ENCODE data around the gene COL27A1.

DNA sequence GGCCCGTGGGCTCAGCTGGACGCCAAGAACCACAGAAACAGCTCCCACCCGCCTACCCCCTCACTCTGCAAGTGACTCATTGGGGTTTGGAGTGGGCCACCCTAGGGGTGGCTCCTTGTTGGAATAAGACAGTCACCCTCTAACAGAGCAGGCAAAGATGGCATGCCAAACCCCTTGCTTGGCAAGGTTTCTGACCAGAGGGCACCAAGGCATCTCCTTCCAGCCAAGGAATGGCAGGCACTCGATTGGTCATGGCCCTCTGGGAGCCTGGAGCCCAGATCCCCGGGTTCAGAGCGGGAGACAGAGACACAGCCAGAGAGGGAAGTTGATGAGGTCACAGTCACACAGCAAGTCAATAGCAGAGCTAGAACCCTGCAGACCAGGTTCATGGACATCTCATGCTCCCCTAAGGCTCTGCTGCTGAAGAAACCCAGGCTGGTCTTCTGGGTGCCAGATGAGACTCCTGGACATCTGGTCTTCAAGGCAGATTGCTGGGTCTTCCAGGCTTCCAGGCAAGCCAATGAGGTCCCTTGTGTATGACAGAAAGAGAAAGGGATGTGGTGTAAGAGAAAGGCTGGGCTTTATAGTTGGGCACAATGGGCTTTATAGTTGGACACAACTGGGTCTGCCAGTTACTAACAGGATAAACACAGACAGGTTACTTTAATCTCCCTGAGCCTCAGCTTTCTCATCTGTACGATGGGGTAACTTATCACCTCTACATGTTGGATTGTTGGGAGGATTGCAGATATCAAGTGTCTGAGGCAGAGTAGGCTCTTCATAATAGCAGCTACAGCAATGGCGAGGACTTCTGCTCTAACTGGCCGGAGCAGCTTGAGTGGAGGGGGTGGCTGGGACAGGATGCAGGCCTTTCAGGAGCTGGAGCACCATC is 33.0 kb upstream of the COL27A1 start:
- TF ChIP-seq, protein P1, sequence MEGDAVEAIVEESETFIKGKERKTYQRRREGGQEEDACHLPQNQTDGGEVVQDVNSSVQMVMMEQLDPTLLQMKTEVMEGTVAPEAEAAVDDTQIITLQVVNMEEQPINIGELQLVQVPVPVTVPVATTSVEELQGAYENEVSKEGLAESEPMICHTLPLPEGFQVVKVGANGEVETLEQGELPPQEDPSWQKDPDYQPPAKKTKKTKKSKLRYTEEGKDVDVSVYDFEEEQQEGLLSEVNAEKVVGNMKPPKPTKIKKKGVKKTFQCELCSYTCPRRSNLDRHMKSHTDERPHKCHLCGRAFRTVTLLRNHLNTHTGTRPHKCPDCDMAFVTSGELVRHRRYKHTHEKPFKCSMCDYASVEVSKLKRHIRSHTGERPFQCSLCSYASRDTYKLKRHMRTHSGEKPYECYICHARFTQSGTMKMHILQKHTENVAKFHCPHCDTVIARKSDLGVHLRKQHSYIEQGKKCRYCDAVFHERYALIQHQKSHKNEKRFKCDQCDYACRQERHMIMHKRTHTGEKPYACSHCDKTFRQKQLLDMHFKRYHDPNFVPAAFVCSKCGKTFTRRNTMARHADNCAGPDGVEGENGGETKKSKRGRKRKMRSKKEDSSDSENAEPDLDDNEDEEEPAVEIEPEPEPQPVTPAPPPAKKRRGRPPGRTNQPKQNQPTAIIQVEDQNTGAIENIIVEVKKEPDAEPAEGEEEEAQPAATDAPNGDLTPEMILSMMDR (conservative IDR thresholded peaks at IDR 0.05; ENCODE audit: low read depth, low read length): no peak
- no peak for TF ChIP-seq EZH2 (IDR thresholded peaks at IDR 0.05; ENCODE audit: borderline replicate concordance, low read depth, low read length, poor library complexity, severe bottlenecking)

All from A673 (cell line).